ENCODE data around the gene LPIN1.

LPIN1 gene

GRCh38 chr2:11715987-11716652 lies 30.3 kb upstream of the LPIN1 start:
- TF ChIP-seq CTCF (conservative IDR thresholded peaks at IDR 0.05; ENCODE audit: low read depth, low read length): no peak

GRCh38 chr2:11716689-11717321 lies 29.6 kb upstream of the LPIN1 start:
- no peak for DNase-seq (ENCODE audit: low read depth)
- H3K4me3 ChIP-seq (ENCODE audit: low read length): no peak overlapping the region
- no peak for TF ChIP-seq CTCF (conservative IDR thresholded peaks at IDR 0.05; ENCODE audit: low read depth, low read length)

More at GRCh38 chr2:11715987-11716652, 30.3 kb upstream of the LPIN1 start:
- no peak overlapping the region for H3K4me3 ChIP-seq (ENCODE audit: low read length)
- DNase-seq (ENCODE audit: low read depth): no peak

- H3K4me3 ChIP-seq (ENCODE audit: low read length): no peak overlapping the region
- no peak for TF ChIP-seq CTCF (conservative IDR thresholded peaks at IDR 0.05; ENCODE audit: low read depth, low read length)
- no peak for DNase-seq (ENCODE audit: low read depth)
Observed at GRCh38 chr2:11717623-11718022, 28.8 kb upstream of the LPIN1 start.

- H3K4me3 ChIP-seq (ENCODE audit: low read length): no peak overlapping the region
- DNase-seq (ENCODE audit: low read depth): no peak
- TF ChIP-seq CTCF (conservative IDR thresholded peaks at IDR 0.05; ENCODE audit: low read depth, low read length): no peak
Observed at GRCh38 chr2:11718606-11719005, 27.8 kb upstream of the LPIN1 start.

- no peak for DNase-seq (ENCODE audit: low read depth)
- TF ChIP-seq CTCF (conservative IDR thresholded peaks at IDR 0.05; ENCODE audit: low read depth, low read length): no peak
- no peak overlapping the region for H3K4me3 ChIP-seq (ENCODE audit: low read length)
Observed at GRCh38 chr2:11719230-11719977, 27.0 kb upstream of the LPIN1 start.

GRCh38 chr2:11720752-11721151 lies 25.7 kb upstream of the LPIN1 start:
- no peak overlapping the region for H3K4me3 ChIP-seq (ENCODE audit: low read length)
- DNase-seq (ENCODE audit: low read depth): no peak
- no peak for TF ChIP-seq CTCF (conservative IDR thresholded peaks at IDR 0.05; ENCODE audit: low read depth, low read length)
